ENCODE data around the gene ATP8A2.
"Not testable (repeated sequence)": the region's sequence is repeated elsewhere in the genome, so short reads cannot be mapped to it uniquely, and the experiment has no call there.

The ATP8A2 gene

GRCh38 chr13:25774056-25774455 is 402.3 kb downstream of the ATP8A2 start:
- H3K4me1 ChIP-seq (ENCODE audit: control insufficient read depth, insufficient read depth, low read length); H3K36me3 ChIP-seq (ENCODE audit: control insufficient read depth, insufficient read depth, low read length); H3K9me3 ChIP-seq (ENCODE audit: control insufficient read depth, low read length); H3K4me3 ChIP-seq (ENCODE audit: insufficient read depth, low read depth, low read length); H3K27ac ChIP-seq (ENCODE audit: insufficient read depth, low read depth, low read length, poor library complexity, severe bottlenecking); H3K27me3 ChIP-seq (ENCODE audit: control insufficient read depth, insufficient read depth, low read length, poor library complexity, severe bottlenecking): not testable (repeated sequence)
- 83 to 97% methylated on average over 1 of the region's 1 CpG for WGBS, 2 experiments

DNA sequence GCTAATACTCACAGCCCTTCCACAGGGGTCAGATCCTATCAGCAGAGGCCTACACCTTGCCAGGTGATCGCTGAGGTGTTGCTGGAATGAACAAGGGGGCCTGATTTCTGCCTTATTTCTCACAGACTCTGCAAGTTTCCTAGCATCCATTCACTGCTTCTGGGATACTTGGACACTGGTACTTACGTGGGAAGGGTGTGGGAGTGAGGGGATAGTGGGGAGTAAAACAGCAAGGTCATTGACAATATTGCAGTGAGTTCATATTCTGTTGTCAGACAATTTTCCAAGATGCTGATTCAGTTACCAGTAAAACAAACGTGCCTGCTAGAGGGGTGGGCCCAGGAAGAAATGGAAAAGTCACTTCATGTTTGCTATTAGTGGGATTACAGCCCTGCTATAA is 403.5 kb downstream of the ATP8A2 start:
- Histone ChIP-seq H3K27ac (ENCODE audit: insufficient read depth, low read depth, low read length, poor library complexity, severe bottlenecking) (no peak overlapping the region), H3K9me3 (ENCODE audit: control insufficient read depth, low read length) (no peaks in the 10 kb centered on the region), H3K4me3 (ENCODE audit: insufficient read depth, low read depth, low read length) (no peak overlapping the region), H3K4me1 (ENCODE audit: control insufficient read depth, insufficient read depth, low read length) (peaks cover 6% of the 10 kb centered on the region), H3K36me3 (ENCODE audit: control insufficient read depth, insufficient read depth, low read length) (no peaks in the 10 kb centered on the region), H3K27me3 (ENCODE audit: control insufficient read depth, insufficient read depth, low read length, poor library complexity, severe bottlenecking) (no peaks in the 10 kb centered on the region)
- 93 to 96% methylated on average over 3 of the region's 3 CpGs for WGBS, 2 experiments

DNA sequence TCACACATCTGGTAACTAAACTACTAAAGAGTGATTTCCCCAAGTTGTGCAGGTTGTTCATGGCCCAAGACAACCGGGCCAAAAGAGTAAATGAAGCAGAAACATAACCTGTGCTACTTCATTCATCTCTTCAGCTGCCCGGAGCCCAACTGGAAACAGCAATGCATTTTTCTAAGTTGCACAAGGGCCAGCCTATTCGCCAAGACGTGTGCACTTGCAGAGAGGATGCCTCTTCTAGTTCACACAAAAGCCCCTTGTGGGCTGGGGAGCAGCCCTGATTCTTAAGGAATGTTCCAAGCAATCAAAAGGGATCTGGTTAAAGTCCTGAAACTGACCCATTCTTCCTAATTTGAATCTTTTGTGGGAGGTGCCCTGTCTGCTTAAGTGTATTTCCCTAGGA is 404.2 kb downstream of the ATP8A2 start:
- H3K27ac ChIP-seq (ENCODE audit: insufficient read depth, low read depth, low read length, poor library complexity, severe bottlenecking): no peak overlapping the region
- no peaks in the 10 kb centered on the region for H3K9me3 ChIP-seq (ENCODE audit: control insufficient read depth, low read length)
- H3K36me3 ChIP-seq (ENCODE audit: control insufficient read depth, insufficient read depth, low read length): no peaks in the 10 kb centered on the region
- no peaks in the 10 kb centered on the region for H3K27me3 ChIP-seq (ENCODE audit: control insufficient read depth, insufficient read depth, low read length, poor library complexity, severe bottlenecking)
- WGBS, 2 experiments: 76 to 81% methylated on average over 4 of the region's 4 CpGs
- H3K4me1 ChIP-seq (ENCODE audit: control insufficient read depth, insufficient read depth, low read length): peaks cover 6% of the 10 kb centered on the region
- H3K4me3 ChIP-seq (ENCODE audit: insufficient read depth, low read depth, low read length): no peak overlapping the region

DNA sequence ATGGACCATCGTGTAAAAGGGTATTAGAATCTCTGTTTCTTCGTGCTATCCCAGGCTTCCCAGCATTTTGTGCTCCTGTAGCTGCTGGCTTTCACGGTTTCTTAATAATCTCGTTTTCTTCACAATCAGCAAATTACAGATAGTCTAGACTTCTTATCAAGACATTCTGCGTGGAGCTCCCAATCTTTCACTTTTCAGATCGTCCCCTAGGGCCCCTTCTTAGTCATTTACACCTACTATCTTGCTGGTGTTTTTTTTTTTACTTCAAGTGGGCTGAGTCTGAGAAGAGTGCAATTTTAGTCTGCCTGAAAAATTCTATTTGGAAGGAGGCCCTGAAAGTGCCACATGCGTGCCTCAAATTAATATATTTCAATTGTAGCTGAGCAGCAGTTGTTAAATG is 404.9 kb downstream of the ATP8A2 start:
- WGBS, 2 experiments: 94 to 95% methylated on average over 7 of the region's 7 CpGs
- Histone ChIP-seq H3K4me3 (ENCODE audit: insufficient read depth, low read depth, low read length) (no peak overlapping the region), H3K27me3 (ENCODE audit: control insufficient read depth, insufficient read depth, low read length, poor library complexity, severe bottlenecking) (no peaks in the 10 kb centered on the region), H3K36me3 (ENCODE audit: control insufficient read depth, insufficient read depth, low read length) (no peaks in the 10 kb centered on the region), H3K27ac (ENCODE audit: insufficient read depth, low read depth, low read length, poor library complexity, severe bottlenecking) (no peak overlapping the region), H3K4me1 (ENCODE audit: control insufficient read depth, insufficient read depth, low read length) (peaks cover 6% of the 10 kb centered on the region), H3K9me3 (ENCODE audit: control insufficient read depth, low read length) (no peaks in the 10 kb centered on the region)

- Histone ChIP-seq H3K27me3 (ENCODE audit: control insufficient read depth, insufficient read depth, low read length, poor library complexity, severe bottlenecking) (no peaks in the 10 kb centered on the region), H3K36me3 (ENCODE audit: control insufficient read depth, insufficient read depth, low read length) (no peaks in the 10 kb centered on the region), H3K9me3 (ENCODE audit: control insufficient read depth, low read length) (no peaks in the 10 kb centered on the region), H3K4me3 (ENCODE audit: insufficient read depth, low read depth, low read length) (no peak overlapping the region), H3K4me1 (ENCODE audit: control insufficient read depth, insufficient read depth, low read length) (peaks cover 4% of the 10 kb centered on the region), H3K27ac (ENCODE audit: insufficient read depth, low read depth, low read length, poor library complexity, severe bottlenecking) (no peak overlapping the region)
- WGBS, 2 experiments: 100% methylated on average over 1 of the region's 2 CpGs; no CpG with 5 or more reads in 1 of the 2 experiments
These were observed 405.7 kb downstream of the ATP8A2 start for GRCh38 chr13:25777509-25777908.

GRCh38 chr13:25778365-25778764 is 406.6 kb downstream of the ATP8A2 start:
- Histone ChIP-seq H3K27ac (ENCODE audit: insufficient read depth, low read depth, low read length, poor library complexity, severe bottlenecking) (no peak overlapping the region), H3K36me3 (ENCODE audit: control insufficient read depth, insufficient read depth, low read length) (no peaks in the 10 kb centered on the region), H3K27me3 (ENCODE audit: control insufficient read depth, insufficient read depth, low read length, poor library complexity, severe bottlenecking) (no peaks in the 10 kb centered on the region), H3K9me3 (ENCODE audit: control insufficient read depth, low read length) (no peaks in the 10 kb centered on the region), H3K4me1 (ENCODE audit: control insufficient read depth, insufficient read depth, low read length) (peaks cover 4% of the 10 kb centered on the region), H3K4me3 (ENCODE audit: insufficient read depth, low read depth, low read length) (no peak overlapping the region)
- WGBS, 2 experiments: 92 to 95% methylated on average over 7 of the region's 7 CpGs

GRCh38 chr13:25778808-25779305 is 407.1 kb downstream of the ATP8A2 start:
- Histone ChIP-seq H3K4me3 (ENCODE audit: insufficient read depth, low read depth, low read length) (no peak overlapping the region), H3K27me3 (ENCODE audit: control insufficient read depth, insufficient read depth, low read length, poor library complexity, severe bottlenecking) (no peaks in the 10 kb centered on the region), H3K27ac (ENCODE audit: insufficient read depth, low read depth, low read length, poor library complexity, severe bottlenecking) (no peak overlapping the region), H3K4me1 (ENCODE audit: control insufficient read depth, insufficient read depth, low read length) (peaks cover 4% of the 10 kb centered on the region), H3K36me3 (ENCODE audit: control insufficient read depth, insufficient read depth, low read length) (no peaks in the 10 kb centered on the region), H3K9me3 (ENCODE audit: control insufficient read depth, low read length) (no peaks in the 10 kb centered on the region)
- WGBS, 2 experiments: 85 to 93% methylated on average over 4 of the region's 4 CpGs

DNA sequence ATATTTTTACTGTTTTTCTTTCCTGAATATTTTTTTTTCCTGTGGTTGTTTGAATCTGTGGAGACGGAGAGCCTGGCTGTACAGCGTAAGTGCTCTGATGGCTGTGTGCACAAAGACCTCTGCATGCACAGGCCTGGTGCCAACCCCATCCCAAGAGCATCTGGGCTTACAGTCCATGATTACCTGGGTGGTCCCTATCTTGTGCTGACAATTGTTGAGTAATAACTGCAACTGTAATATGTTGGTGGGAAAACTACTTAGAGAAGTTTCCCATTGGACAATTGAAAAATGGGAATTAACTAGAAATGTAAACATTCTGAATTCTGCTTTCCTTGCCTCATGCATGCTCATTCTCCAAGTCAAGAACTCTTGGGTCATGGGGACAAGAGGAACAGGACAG is 411.3 kb downstream of the ATP8A2 start:
- no peaks in the 10 kb centered on the region for H3K9me3 ChIP-seq (ENCODE audit: control insufficient read depth, low read length)
- no peak overlapping the region for H3K4me3 ChIP-seq (ENCODE audit: insufficient read depth, low read depth, low read length)
- peaks cover 4% of the 10 kb centered on the region for H3K4me1 ChIP-seq (ENCODE audit: control insufficient read depth, insufficient read depth, low read length)
- H3K36me3 ChIP-seq (ENCODE audit: control insufficient read depth, insufficient read depth, low read length): no peaks in the 10 kb centered on the region
- no peak overlapping the region for H3K27ac ChIP-seq (ENCODE audit: insufficient read depth, low read depth, low read length, poor library complexity, severe bottlenecking)
- no peaks in the 10 kb centered on the region for H3K27me3 ChIP-seq (ENCODE audit: control insufficient read depth, insufficient read depth, low read length, poor library complexity, severe bottlenecking)
- WGBS, 2 experiments: 92 to 100% methylated on average over 2 of the region's 2 CpGs

GRCh38 chr13:25783601-25784024 is 411.8 kb downstream of the ATP8A2 start:
- H3K4me1 ChIP-seq (ENCODE audit: control insufficient read depth, insufficient read depth, low read length): peaks cover 4% of the 10 kb centered on the region
- 91 to 92% methylated on average over 5 of the region's 5 CpGs for WGBS, 2 experiments
- H3K27me3 ChIP-seq (ENCODE audit: control insufficient read depth, insufficient read depth, low read length, poor library complexity, severe bottlenecking): no peaks in the 10 kb centered on the region
- H3K36me3 ChIP-seq (ENCODE audit: control insufficient read depth, insufficient read depth, low read length): no peaks in the 10 kb centered on the region
- no peaks in the 10 kb centered on the region for H3K9me3 ChIP-seq (ENCODE audit: control insufficient read depth, low read length)
- no peak overlapping the region for H3K4me3 ChIP-seq (ENCODE audit: insufficient read depth, low read depth, low read length)
- no peak overlapping the region for H3K27ac ChIP-seq (ENCODE audit: insufficient read depth, low read depth, low read length, poor library complexity, severe bottlenecking)

GRCh38 chr13:25784119-25784518 is 412.3 kb downstream of the ATP8A2 start:
- WGBS, 2 experiments: 79 to 85% methylated on average over 4 of the region's 4 CpGs
- H3K9me3 ChIP-seq (ENCODE audit: control insufficient read depth, low read length): no peaks in the 10 kb centered on the region
- H3K27me3 ChIP-seq (ENCODE audit: control insufficient read depth, insufficient read depth, low read length, poor library complexity, severe bottlenecking): no peaks in the 10 kb centered on the region
- H3K36me3 ChIP-seq (ENCODE audit: control insufficient read depth, insufficient read depth, low read length): no peaks in the 10 kb centered on the region
- peaks cover 4% of the 10 kb centered on the region for H3K4me1 ChIP-seq (ENCODE audit: control insufficient read depth, insufficient read depth, low read length)
- H3K27ac ChIP-seq (ENCODE audit: insufficient read depth, low read depth, low read length, poor library complexity, severe bottlenecking): no peak overlapping the region
- no peak overlapping the region for H3K4me3 ChIP-seq (ENCODE audit: insufficient read depth, low read depth, low read length)

DNA sequence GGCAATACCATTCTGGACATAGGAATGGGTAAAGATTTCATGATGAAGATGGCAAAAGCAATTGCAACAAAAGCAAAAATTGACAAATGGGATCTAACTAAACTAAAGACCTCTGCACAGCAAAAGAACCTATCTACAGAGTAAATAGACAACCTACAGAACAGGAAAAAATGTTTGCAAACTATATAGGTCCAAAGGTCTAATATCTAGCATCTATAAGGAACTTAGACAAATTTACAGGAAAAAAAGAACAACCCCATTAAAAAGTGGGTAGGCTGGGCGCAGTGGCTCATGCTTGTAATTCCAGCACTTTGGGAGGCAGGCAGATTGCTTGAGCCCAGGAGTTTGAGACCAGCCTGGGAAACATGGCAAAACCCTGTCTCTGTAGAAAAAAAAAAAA is 418.4 kb downstream of the ATP8A2 start:
- H3K27ac ChIP-seq (ENCODE audit: insufficient read depth, low read depth, low read length, poor library complexity, severe bottlenecking); H3K9me3 ChIP-seq (ENCODE audit: control insufficient read depth, low read length): not testable (repeated sequence)
- WGBS, 2 experiments: 85 to 88% methylated on average over 1 of the region's 1 CpG

More for the DNA sequence above, 418.4 kb downstream of the ATP8A2 start:
- H3K27me3 ChIP-seq (ENCODE audit: control insufficient read depth, insufficient read depth, low read length, poor library complexity, severe bottlenecking); H3K4me3 ChIP-seq (ENCODE audit: insufficient read depth, low read depth, low read length); H3K36me3 ChIP-seq (ENCODE audit: control insufficient read depth, insufficient read depth, low read length); H3K4me1 ChIP-seq (ENCODE audit: control insufficient read depth, insufficient read depth, low read length): not testable (repeated sequence)

Measured in ectodermal cell (in vitro differentiated cells).